Jurkat, Clone E6-1 (cell line): ENCODE data around the gene ATP5F1A. TPM values are rescaled to one million over a fixed set of nuclear protein-coding genes. Genes with fewer than 3 reads are reported as not detected.
"Not testable (repeated sequence)": the region's sequence is repeated elsewhere in the genome, so short reads cannot be mapped to it uniquely, and the experiment has no call there.

Source experiments
- DNase-seq: peaks from one replicate; pipeline ENCODE4 v3.0.0-alpha.2; 2011; ENCODE audit warnings: low read depth, low spot score
- H3K4me3 ChIP-seq: 2 replicates; pipeline ENCODE4 v1.5.1; 2011; ENCODE audit warnings: mild to moderate bottlenecking, low read length, control low read depth, moderate library complexity
- polyA plus RNA-seq: library from polyadenylated mRNA; unstranded; fragments of >200 nt; gene quantifications from one replicate; pipeline ENCODE4 v1.2.1, GENCODE V29; 2012; ENCODE audit warnings: missing spikeins; ENCODE audit not compliant: insufficient read length, insufficient read depth

The ATP5F1A gene
- polyA plus RNA-seq, result 505 TPM

GRCh38 chr18:46097801-46098615, at the start of gene ATP5F1A:
Gene ATP5F1A (minus strand): TSS chr18:46098296. CDS start chr18:46098231, 65 bp downstream.
- H3K4me3 ChIP-seq, result peak within 1 kb of the TSS; percentile 92
- DNase-seq, result peak; percentile 72

- no peak for DNase-seq
- no peak overlapping the region for H3K4me3 ChIP-seq
Measured at GRCh38 chr18:46141199-46141598, 43.1 kb upstream of the ATP5F1A start.

DNA sequence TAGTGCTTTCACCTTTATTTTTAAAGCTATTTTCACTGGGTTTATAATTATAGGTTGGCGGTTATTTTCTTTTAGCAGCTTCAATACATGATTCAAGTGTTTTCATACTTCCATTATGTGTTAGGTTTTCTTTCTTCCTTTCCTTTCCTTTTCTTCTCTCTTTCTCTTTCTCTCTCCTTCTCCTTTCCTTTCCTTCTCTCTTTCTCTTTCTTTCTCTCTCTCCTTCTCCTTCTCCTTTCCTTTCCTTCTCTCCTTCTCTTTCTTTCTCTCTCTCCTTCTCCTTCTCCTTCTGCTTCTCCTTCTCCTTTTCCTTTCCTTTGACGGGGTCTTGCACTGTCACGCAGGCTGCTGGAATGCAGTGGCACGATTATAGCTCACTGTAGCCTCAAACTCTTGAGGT, 42.1 kb upstream of the ATP5F1A start:
- no peak overlapping the region for H3K4me3 ChIP-seq
- DNase-seq, result no peak

DNA sequence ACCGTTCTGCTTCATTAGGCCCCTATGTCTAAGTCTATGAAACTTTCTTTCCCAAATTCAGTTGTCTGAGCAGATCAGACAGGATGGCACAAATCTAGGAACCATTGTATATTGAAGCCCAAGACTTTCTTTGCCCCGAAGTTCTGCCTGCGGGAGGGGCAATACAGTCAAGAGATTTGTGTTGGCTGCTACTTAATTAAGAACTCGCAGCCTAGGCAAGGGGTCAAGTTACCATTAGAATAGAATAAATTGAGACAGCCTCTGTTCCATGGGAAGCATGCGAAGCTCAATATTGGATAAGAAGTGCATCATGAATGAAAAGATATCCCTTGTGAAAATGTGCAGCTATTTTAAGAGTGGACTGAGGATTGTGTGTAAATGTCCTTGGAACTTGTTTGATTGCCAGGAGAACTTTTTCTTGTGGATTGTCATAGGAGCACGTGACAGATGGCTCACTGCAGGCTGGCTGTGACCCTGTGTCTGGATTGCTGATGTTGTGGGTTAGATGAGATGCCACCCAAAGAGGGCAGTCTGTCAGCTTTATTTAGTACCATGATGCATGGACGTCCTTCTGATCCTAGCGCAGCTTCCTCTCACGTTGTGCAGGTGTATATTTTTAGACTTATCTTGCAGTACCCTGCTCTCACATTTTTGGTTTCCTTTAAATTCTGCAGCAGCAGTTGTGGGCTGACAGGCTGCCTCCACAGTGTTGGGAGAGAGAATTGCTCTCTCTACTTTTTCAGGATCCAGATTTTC, 37.0 kb upstream of the ATP5F1A start:
- no peak overlapping the region for H3K4me3 ChIP-seq
- DNase-seq, result no peak

GRCh38 chr18:46133534-46133933, 35.4 kb upstream of the ATP5F1A start:
- no peak overlapping the region for H3K4me3 ChIP-seq
- no peak for DNase-seq

GRCh38 chr18:46130549-46130948, 32.5 kb upstream of the ATP5F1A start:
- DNase-seq, H3K4me3 ChIP-seq: not testable (repeated sequence)

- no peak overlapping the region for H3K4me3 ChIP-seq
- no peak for DNase-seq
Measured at GRCh38 chr18:46130061-46130460, 32.0 kb upstream of the ATP5F1A start.

- not testable (repeated sequence) for DNase-seq, H3K4me3 ChIP-seq
Measured at GRCh38 chr18:46126625-46127024, 28.5 kb upstream of the ATP5F1A start.

- no peak for DNase-seq
- no peak overlapping the region for H3K4me3 ChIP-seq
Measured at GRCh38 chr18:46113751-46114150, 15.7 kb upstream of the ATP5F1A start.

- DNase-seq, result no peak
- H3K4me3 ChIP-seq, result no peak overlapping the region
Measured at GRCh38 chr18:46110406-46110805, 12.3 kb upstream of the ATP5F1A start.

DNA sequence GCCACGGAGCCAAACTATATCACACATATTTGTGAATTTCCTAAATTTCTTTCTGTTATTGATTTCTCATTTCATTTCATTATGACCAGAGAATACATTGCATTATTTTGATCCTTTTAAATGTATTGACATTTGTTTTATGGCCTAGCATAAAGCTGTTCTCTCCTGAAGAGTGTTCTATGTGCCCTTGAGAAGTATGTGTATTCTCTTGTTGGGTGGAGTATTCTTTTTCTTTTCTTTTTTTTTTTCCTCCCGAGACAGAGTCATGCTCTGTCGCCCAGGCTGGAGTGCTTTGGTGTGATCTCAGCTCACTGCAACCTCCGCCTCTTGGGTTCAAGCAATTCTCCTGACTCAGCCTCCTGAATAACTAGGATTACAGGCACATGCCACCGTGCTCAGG, 11.3 kb upstream of the ATP5F1A start:
- no peak overlapping the region for H3K4me3 ChIP-seq
- DNase-seq, result no peak

DNA sequence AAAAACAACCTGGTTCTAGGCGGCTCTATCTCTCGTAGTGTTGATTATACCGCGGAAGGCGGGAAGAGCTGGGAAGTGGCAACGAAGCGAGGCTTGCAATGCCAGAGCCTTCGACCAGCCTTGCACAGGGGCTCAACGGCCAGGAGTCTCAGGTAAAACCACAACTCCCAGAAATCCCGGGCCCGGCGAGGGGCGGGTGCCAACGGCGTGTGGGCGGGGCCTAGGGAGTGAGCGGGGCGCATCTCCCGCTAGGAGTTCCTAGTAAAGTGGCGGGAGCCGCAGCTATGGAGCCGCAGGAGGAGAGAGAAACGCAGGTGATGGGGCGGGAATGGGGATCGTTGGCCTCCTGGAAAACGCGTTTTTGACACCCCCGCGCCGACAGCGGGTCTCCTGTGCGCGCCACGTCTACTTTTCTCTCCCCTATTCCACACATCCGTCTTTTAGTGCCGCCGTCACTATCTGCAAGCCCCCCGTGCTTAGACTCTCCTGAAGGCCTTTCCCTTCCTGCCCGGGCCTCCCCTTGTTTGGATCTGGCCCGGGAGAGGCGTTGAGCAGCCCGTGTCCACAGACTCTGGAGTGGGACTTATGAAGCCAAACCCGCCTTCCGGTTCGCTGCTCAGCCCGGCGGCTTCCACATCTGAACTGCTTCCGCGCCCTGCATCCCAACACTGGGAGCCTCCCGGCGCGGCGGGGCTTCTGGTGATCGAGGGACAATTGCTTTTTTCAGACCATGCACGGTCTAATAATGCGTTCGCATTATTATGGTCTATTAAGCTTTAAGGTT, 6.2 kb upstream of the ATP5F1A start, which contains the start of gene HAUS1:
Gene HAUS1 (plus strand): TSS at position 258 of the 784 bp plus-strand sequence. CDS start 27 bp downstream, at position 285.
- peak within 1 kb of the TSS; percentile 91 for H3K4me3 ChIP-seq
- DNase-seq, result peak; percentile 75

DNA sequence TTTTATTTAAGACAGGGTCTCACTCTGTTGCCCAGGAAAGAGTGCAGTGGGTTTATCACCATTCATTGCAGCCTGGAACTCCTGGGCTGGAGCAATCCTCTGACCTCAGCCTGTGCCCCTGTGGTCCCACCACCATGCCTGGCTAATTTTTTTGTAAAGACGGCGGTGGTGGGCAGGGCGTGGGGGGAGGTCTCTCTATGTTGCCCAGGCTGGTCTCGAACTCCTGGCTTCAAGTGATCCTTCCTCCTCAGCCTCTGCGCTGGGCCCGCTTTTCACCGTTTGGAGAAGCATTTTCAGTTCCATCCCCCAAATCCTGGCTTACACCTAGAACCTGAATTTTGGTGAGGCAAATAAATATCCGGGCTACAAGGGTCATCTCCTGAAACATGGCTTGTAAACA, 1.4 kb upstream of the ATP5F1A start:
- H3K4me3 ChIP-seq, result no peak overlapping the region

DNA sequence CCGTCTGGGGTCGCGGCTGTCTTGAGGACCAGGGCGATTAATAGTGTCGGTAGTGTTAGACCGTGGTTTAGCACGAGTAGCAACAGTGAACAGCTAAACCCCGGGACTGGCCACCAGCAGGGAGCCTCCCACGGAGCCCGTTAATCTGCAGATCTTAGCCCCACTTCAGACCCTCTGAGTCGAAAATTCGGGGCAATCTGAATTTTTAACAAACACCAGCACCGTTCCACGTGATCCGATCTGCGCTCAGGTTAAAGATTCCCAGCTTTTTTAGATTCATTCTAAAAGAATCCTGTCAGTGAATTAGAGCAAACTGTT, 479 bp upstream of the ATP5F1A start:
- peak overlapping the region; percentile 92 for H3K4me3 ChIP-seq
- no peak for DNase-seq

More for the DNA sequence above, 1.4 kb upstream of the ATP5F1A start:
- no peak for DNase-seq

- no peak for DNase-seq
- peak overlapping the region; percentile 92 for H3K4me3 ChIP-seq
Measured at GRCh38 chr18:46097431-46097800, 680 bp downstream of the ATP5F1A start.

GRCh38 chr18:46096651-46097300, 1.3 kb downstream of the ATP5F1A start:
- DNase-seq, result no peak
- H3K4me3 ChIP-seq, result peak overlapping the region; percentile 92

GRCh38 chr18:46095532-46095931, 2.6 kb downstream of the ATP5F1A start:
- no peak overlapping the region for H3K4me3 ChIP-seq
- DNase-seq, result no peak

- DNase-seq, result not testable (repeated sequence)
Measured at GRCh38 chr18:46088501-46088900, 9.6 kb downstream of the ATP5F1A start.

DNA sequence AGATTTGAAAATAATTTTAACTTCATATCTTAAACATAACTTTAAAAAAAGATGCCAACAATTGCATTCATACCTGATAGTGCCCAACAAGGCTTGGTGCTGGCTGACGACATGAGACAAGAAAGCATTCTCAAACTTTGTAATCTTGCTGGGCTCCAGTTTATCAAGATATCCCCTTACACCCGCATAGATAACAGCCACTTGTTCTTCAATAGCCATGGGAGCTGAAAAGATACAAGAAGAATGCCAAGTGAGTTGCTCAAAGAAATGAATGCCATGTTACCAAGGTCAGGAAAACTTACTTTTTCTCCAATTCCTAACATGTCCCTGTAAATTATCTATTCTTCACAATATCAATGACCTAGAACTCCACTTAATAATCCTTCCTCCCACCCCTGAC, 13.7 kb downstream of the ATP5F1A start:
- H3K4me3 ChIP-seq, result no peak overlapping the region
- no peak for DNase-seq

More at GRCh38 chr18:46088501-46088900, 9.6 kb downstream of the ATP5F1A start:
- not testable (repeated sequence) for H3K4me3 ChIP-seq
